BJ (cell line): ENCODE measurements around the gene CCDC83. TPM values are rescaled to one million over a fixed set of nuclear protein-coding genes. Genes with fewer than 3 reads are reported as not detected.
"Not testable (repeated sequence)": the region's sequence is repeated elsewhere in the genome, so short reads cannot be mapped to it uniquely, and the experiment has no call there.

Experiments used
- CTCF ChIA-PET: fragments of 350-600 bp; formaldehyde crosslinking; extraction: SDS; loops from one replicate; lab custom pipeline; 2021; ENCODE audit warnings: antibody characterized with exemption, inconsistent platforms; lab: Yijun Ruan, JAX
- POLR2A ChIA-PET: fragments of 300-600 bp; sonication (Branson Sonifier 250); formaldehyde crosslinking; extraction: SDS; loops from one replicate; lab custom pipeline; 2021; ENCODE audit warnings: antibody characterized with exemption; lab: Charles Lee
- DNase-seq: peaks from one replicate; pipeline ENCODE4 v3.0.0-alpha.2; 2011; ENCODE audit warnings: low read depth
- H3K27me3 ChIP-seq: 2 replicates; pipeline ENCODE4 v1.6.0; 2011; ENCODE audit warnings: low read length; ENCODE audit not compliant: control insufficient read depth, insufficient read depth
- H3K36me3 ChIP-seq: 2 replicates; pipeline ENCODE4 v1.5.1; 2011; ENCODE audit warnings: low read length; ENCODE audit not compliant: control insufficient read depth, insufficient read depth
- H3K4me3 ChIP-seq: 2 replicates; pipeline ENCODE4 v1.5.1; 2011; ENCODE audit warnings: low read depth, mild to moderate bottlenecking, control low read depth, low read length
- CTCF ChIP-seq: IDR thresholded peaks from 2 replicates; pipeline ENCODE4 v1.5.1; 2011; ENCODE audit warnings: low read depth, mild to moderate bottlenecking, control low read depth, inconsistent platforms, low read length, moderate library complexity; ENCODE audit not compliant: insufficient read depth
- polyA plus RNA-seq: library from polyadenylated mRNA; depleted of rRNA; stranded (reverse); fragments of >200 nt; gene quantifications from 2 replicates; pipeline ENCODE4 v1.2.3, GENCODE V29; 2011

The CCDC83 gene
- polyA plus RNA-seq, 1 experiment: not detected

DNA sequence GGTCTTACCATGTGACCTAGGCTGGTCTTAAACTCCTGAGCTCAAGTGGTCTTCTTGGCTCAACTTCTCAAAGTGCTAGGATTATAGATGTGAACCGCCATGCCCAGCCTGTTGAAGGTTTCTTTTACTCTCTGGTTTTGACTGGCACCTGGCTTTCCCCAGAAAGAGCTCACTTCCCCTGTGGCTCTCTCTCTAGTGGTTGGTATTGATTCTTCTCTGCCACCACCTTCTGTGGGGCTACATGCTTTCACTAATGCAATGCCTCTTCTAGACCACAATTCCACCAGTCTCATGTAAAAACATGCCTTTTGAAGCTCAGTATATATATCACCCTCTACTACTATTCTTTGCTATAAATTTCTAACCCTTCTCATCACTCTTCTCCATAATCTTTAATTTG, 67.2 kb downstream of the CCDC83 start:
- ChIA-PET CTCF (no interaction called here), POLR2A (no interaction called here)
- Histone ChIP-seq H3K36me3 (no peaks in the 10 kb centered on the region), H3K27me3 (peaks cover 4% of the 10 kb centered on the region; the same call in 1 of the 2 replicates), H3K4me3 (no peak overlapping the region)
- no peak for TF ChIP-seq CTCF
- no peak for DNase-seq

DNA sequence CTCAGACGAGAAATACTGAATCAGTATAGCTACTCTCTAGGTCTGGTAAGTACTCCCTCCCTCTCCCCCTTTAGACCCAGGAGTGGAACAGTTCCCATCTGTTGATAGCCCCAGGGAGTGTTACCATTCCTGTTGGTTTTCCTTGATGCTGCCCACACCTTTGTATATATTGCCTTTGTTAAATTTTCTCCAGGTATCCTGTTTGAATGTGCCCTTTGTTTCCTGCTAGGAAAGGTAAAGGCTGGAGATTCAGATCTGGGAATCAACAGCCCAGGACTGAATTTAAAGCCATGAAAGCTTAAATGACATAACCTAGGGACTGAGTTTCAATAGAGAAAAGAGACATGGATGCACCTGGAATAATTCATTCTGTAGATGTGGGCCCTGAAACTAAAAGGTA, 68.3 kb downstream of the CCDC83 start:
- DNase-seq: no peak
- no peak for TF ChIP-seq CTCF
- Histone ChIP-seq H3K4me3 (no peak overlapping the region), H3K36me3 (no peaks in the 10 kb centered on the region), H3K27me3 (peaks cover 2% of the 10 kb centered on the region; the same call in 1 of the 2 replicates)
- ChIA-PET CTCF (no interaction called here), POLR2A (no interaction called here)

DNA sequence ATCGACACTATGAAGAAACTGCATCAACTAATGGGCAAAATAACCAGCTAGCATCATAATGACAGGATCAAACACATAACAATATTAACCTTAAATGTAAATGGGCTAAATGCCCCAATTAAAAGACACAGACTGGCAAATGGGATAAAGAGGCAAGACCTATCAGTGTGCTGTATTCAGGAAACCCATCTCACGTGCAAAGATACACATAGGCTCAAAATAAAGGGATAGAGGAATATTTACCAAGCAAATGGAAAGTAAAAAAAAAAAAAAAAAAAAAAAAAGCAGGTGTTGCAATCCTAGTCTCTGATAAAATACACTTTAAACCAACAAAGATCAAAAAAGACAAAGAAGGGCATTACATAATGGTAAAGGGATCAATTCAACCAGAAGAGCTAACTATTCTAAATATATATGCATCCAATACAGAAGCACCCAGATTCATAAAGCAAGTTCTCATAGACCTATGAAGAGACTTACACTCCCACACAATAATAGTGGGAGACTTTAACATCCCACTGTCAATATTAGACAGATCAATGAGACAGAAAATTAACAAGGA, 71.6 kb downstream of the CCDC83 start:
- POLR2A ChIA-PET, H3K36me3 ChIP-seq, H3K27me3 ChIP-seq, DNase-seq, H3K4me3 ChIP-seq: not testable (repeated sequence)
- CTCF ChIA-PET: interaction anchor here (1.2 kb wide), 1 partner anchor 72 kb away, joined by 5 read pairs; the partner anchor contains the start of gene CCDC83

GRCh38 chr11:85930879-85931366, 75.7 kb downstream of the CCDC83 start:
- CTCF ChIA-PET: no interaction called here
- TF ChIP-seq CTCF: no peak
- H3K36me3 ChIP-seq: no peaks in the 10 kb centered on the region
- no peak for DNase-seq
- POLR2A ChIA-PET: no interaction called here
- H3K27me3 ChIP-seq: no peaks in the 10 kb centered on the region
- no peak overlapping the region for H3K4me3 ChIP-seq

GRCh38 chr11:85934596-85935169, 79.5 kb downstream of the CCDC83 start:
- no peak overlapping the region for H3K4me3 ChIP-seq
- POLR2A ChIA-PET: no interaction called here
- H3K36me3 ChIP-seq: no peaks in the 10 kb centered on the region
- no peaks in the 10 kb centered on the region for H3K27me3 ChIP-seq
- no peak for DNase-seq
- CTCF ChIA-PET: interaction anchor here (0.7 to 1.0 kb wide), 2 partner anchors 284 to 362 kb away, joined by 3 read pairs; no protein-coding TSS in a partner anchor
- TF ChIP-seq CTCF: no peak

DNA sequence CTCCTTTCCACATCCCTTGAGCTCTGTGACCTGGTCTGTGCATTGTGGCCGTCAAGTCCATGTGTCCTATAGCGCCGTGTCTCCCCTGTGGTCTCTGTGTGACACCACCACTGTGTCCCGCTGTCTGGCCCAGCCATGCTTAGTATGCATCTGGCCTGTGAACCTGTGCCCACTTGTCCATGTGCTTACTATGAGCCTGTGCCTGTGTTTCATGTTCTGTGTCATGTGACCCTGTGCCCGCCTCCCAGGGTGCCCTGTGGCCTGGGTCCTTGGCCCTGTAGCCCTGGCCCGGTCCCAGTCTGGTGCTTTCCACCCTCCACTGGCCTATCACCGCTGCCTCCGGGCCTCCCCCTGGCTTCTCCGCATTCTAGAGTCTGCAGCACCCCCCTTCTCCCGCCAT, 80.6 kb downstream of the CCDC83 start:
- ChIA-PET POLR2A (no interaction called here), CTCF (no interaction called here)
- no peak for DNase-seq
- Histone ChIP-seq H3K27me3 (no peaks in the 10 kb centered on the region), H3K4me3 (no peak overlapping the region), H3K36me3 (no peaks in the 10 kb centered on the region)
- TF ChIP-seq CTCF: no peak
